H9 (cell line): ENCODE measurements around the gene NKAIN2. TPM values are rescaled to one million over a fixed set of nuclear protein-coding genes. Genes with fewer than 3 reads are reported as not detected.

ENCODE experiments used
- DNase-seq: peaks from one replicate; pipeline ENCODE4 v3.0.0-alpha.2; 2017
- H2AFZ ChIP-seq: one replicate; pipeline ENCODE4 v1.6.1; 2013; ENCODE audit warnings: mild to moderate bottlenecking, low read length, control low read depth, moderate library complexity
- H2AK5ac ChIP-seq: 2 replicates; pipeline ENCODE4 v1.6.1; 2013; ENCODE audit warnings: low read length, control low read depth, mixed read lengths; ENCODE audit not compliant: insufficient read length
- H2BK120ac ChIP-seq: one replicate; pipeline ENCODE4 v1.6.1; 2013; ENCODE audit warnings: low read depth, mild to moderate bottlenecking, low read length, control low read depth, inconsistent platforms; ENCODE audit not compliant: poor library complexity, severe bottlenecking
- H2BK12ac ChIP-seq: 2 replicates; pipeline ENCODE4 v1.6.1; 2013; ENCODE audit warnings: low read length, control low read depth, mixed read lengths, low read depth; ENCODE audit not compliant: insufficient read length
- H2BK15ac ChIP-seq: 2 replicates; pipeline ENCODE4 v1.6.1; 2013; ENCODE audit warnings: low read depth, low read length, control low read depth
- H2BK20ac ChIP-seq: one replicate; pipeline ENCODE4 v1.6.1; 2013; ENCODE audit warnings: low read depth, mild to moderate bottlenecking, low read length, control low read depth, inconsistent platforms; ENCODE audit not compliant: poor library complexity, severe bottlenecking
- H2BK5ac ChIP-seq: 2 replicates; pipeline ENCODE4 v1.6.1; 2013; ENCODE audit warnings: low read length, control low read depth, mixed read lengths; ENCODE audit not compliant: insufficient read length
- H3K14ac ChIP-seq: 2 replicates; pipeline ENCODE4 v1.6.1; 2013; ENCODE audit warnings: low read length, control low read depth; ENCODE audit not compliant: insufficient read depth
- H3K18ac ChIP-seq: 2 replicates; pipeline ENCODE4 v1.6.1; 2013; ENCODE audit warnings: low read depth, mild to moderate bottlenecking, mixed read lengths, low read length, control low read depth; ENCODE audit not compliant: insufficient read length
- H3K23ac ChIP-seq: 2 replicates; pipeline ENCODE4 v1.6.1; 2013; ENCODE audit warnings: low read length, control low read depth, mixed read lengths, low read depth; ENCODE audit not compliant: insufficient read length
- H3K23me2 ChIP-seq: 2 replicates; pipeline ENCODE4 v1.6.1; 2013; ENCODE audit warnings: low read depth, mild to moderate bottlenecking, mixed read lengths, low read length, control low read depth; ENCODE audit not compliant: insufficient read length, poor library complexity, severe bottlenecking
- H3K27ac ChIP-seq: 2 replicates; pipeline ENCODE4 v1.5.1; 2013; ENCODE audit warnings: low read length, control low read depth, mixed read lengths, low read depth; ENCODE audit not compliant: insufficient read length
- H3K27me3 ChIP-seq: 2 replicates; pipeline ENCODE4 v1.6.1; 2013; ENCODE audit warnings: low read length, control low read depth, inconsistent platforms; ENCODE audit not compliant: insufficient read depth
- H3K4ac ChIP-seq: 2 replicates; pipeline ENCODE4 v1.6.1; 2013; ENCODE audit warnings: low read depth, mild to moderate bottlenecking, control low read depth, inconsistent platforms, low read length, moderate library complexity
- H3K4me1 ChIP-seq: 2 replicates; pipeline ENCODE4 v1.6.1; 2013; ENCODE audit warnings: low read length, control low read depth, inconsistent platforms; ENCODE audit not compliant: insufficient read depth
- H3K4me2 ChIP-seq: 2 replicates; pipeline ENCODE4 v1.6.1; 2013; ENCODE audit warnings: low read length, control low read depth, mixed read lengths; ENCODE audit not compliant: insufficient read length, insufficient read depth
- H3K56ac ChIP-seq: 2 replicates; pipeline ENCODE4 v1.6.1; 2013; ENCODE audit warnings: low read depth, mild to moderate bottlenecking, mixed read lengths, low read length, control low read depth; ENCODE audit not compliant: insufficient read length
- H3K79me1 ChIP-seq: 2 replicates; pipeline ENCODE4 v1.6.1; 2013; ENCODE audit warnings: low read depth, mild to moderate bottlenecking, moderate library complexity, low read length, control low read depth, inconsistent platforms; ENCODE audit not compliant: insufficient read depth, poor library complexity, severe bottlenecking
- H3K79me2 ChIP-seq: 2 replicates; pipeline ENCODE4 v1.6.1; 2013; ENCODE audit warnings: low read length, control low read depth, inconsistent platforms; ENCODE audit not compliant: insufficient read depth
- H3K9ac ChIP-seq: 2 replicates; pipeline ENCODE4 v1.6.1; 2013; ENCODE audit warnings: low read length, control low read depth, mixed read lengths; ENCODE audit not compliant: insufficient read length; ENCODE audit errors: extremely low read depth
- H3K9me3 ChIP-seq: one replicate; pipeline ENCODE4 v1.6.1; 2013; ENCODE audit warnings: low read depth, low read length, inconsistent platforms; ENCODE audit not compliant: control insufficient read depth
- H3T11ph ChIP-seq: one replicate; pipeline ENCODE4 v1.6.1; 2013; ENCODE audit warnings: mild to moderate bottlenecking, low read length, control low read depth, inconsistent platforms
- H4K20me1 ChIP-seq: one replicate; pipeline ENCODE4 v1.6.1; 2013; ENCODE audit not compliant: control insufficient read depth, insufficient read length, insufficient read depth
- H4K5ac ChIP-seq: 2 replicates; pipeline ENCODE4 v1.6.1; 2013; ENCODE audit warnings: low read depth, mild to moderate bottlenecking, mixed read lengths, low read length, control low read depth; ENCODE audit not compliant: insufficient read length
- H4K8ac ChIP-seq: replicated peaks from 2 replicates; pipeline ENCODE4 v1.6.1; 2013; ENCODE audit warnings: low read length, control low read depth, mixed read lengths, low read depth; ENCODE audit not compliant: insufficient read length
- H4K91ac ChIP-seq: 2 replicates; pipeline ENCODE4 v1.6.1; 2013; ENCODE audit warnings: low read depth, mild to moderate bottlenecking, moderate library complexity, mixed read lengths, low read length, control low read depth; ENCODE audit not compliant: insufficient read length
- H3K27ac Mint-ChIP-seq, 3 experiments: 2 replicates in 2 of 3; 3 replicates in 1 of 3; pipeline ENCODE4 v1.8.0; 2020 to 2021; ENCODE audit warnings: mixed read lengths in 3 of 3, mild to moderate bottlenecking in 1 of 3, moderate library complexity in 1 of 3
- H3K27me3 Mint-ChIP-seq: 2 replicates; pipeline ENCODE4 v1.8.0; 2021; ENCODE audit warnings: low read depth, mild to moderate bottlenecking, moderate library complexity, mixed read lengths
- H3K36me3 Mint-ChIP-seq, 3 experiments: 2 replicates in 2 of 3; 3 replicates in 1 of 3; pipeline ENCODE4 v1.8.0; 2020 to 2021; ENCODE audit warnings: low read depth in 3 of 3, mixed read lengths in 3 of 3; ENCODE audit not compliant: insufficient read depth in 1 of 3
- H3K4me1 Mint-ChIP-seq, 2 experiments: 2 replicates each; pipeline ENCODE4 v1.8.0; 2020; ENCODE audit warnings: mixed read lengths in 2 of 2
- H3K4me3 Mint-ChIP-seq, 2 experiments: 2 replicates in 1 of 2; 3 replicates in 1 of 2; pipeline ENCODE4 v1.8.0; 2020 to 2021; ENCODE audit warnings: mild to moderate bottlenecking in 2 of 2, mixed read lengths in 2 of 2, moderate library complexity in 1 of 2
- H3K9me3 Mint-ChIP-seq, 2 experiments: 2 replicates in 1 of 2; 3 replicates in 1 of 2; pipeline ENCODE4 v1.8.0; 2020; ENCODE audit warnings: mild to moderate bottlenecking in 2 of 2, mixed read lengths in 2 of 2, moderate library complexity in 1 of 2
- CTCF ChIP-seq: fragments of 200-600 bp; sonication (generic); conservative IDR thresholded peaks from 3 replicates; pipeline ENCODE4 v1.8.0; 2021; ENCODE audit warnings: antibody characterized with exemption, mild to moderate bottlenecking
- WGBS: extraction: QIAGEN DNeasy Blood & Tissue Kit; methylation state at CpG from one replicate; pipeline ENCODE4 v1.1.7; 2013; ENCODE audit warnings: missing lambda C conversion rate, low lambda C conversion rate, mixed read lengths; ENCODE audit not compliant: insufficient read length; ENCODE audit errors: extremely low coverage; 5-methylcytosine and 5-hydroxymethylcytosine counted together
- total RNA-seq: library from RNA; stranded (reverse); gene quantifications from 2 replicates; pipeline ENCODE4 v1.2.1, GENCODE V29; 2021

NKAIN2 gene
- total RNA-seq, 1 experiment from 2014 or later: 0.17 TPM

GRCh38 chr6:124522335-124522734, 718.7 kb downstream of the NKAIN2 start:
- H3K9me3 ChIP-seq: no peaks in the 10 kb centered on the region
- no peak overlapping the region for H3K18ac ChIP-seq
- Mint-ChIP-seq H3K27me3 (no peaks in the 10 kb centered on the region), H3K4me1 (peaks cover 2 to 5% of the 10 kb centered on the region in 2 experiments), H3K36me3 (no peaks in the 10 kb centered on the region), H3K9me3 (no peaks in the 10 kb centered on the region), H3K4me3 (no peak overlapping the region), H3K27ac (no peak overlapping the region)
- H4K20me1 ChIP-seq: no peaks in the 10 kb centered on the region
- H4K5ac ChIP-seq: no peak overlapping the region
- no peak for TF ChIP-seq CTCF
- H4K91ac ChIP-seq: no peak overlapping the region
- no peak overlapping the region for H3K27ac ChIP-seq
- no peaks in the 10 kb centered on the region for H3K4me1 ChIP-seq
- H3K14ac ChIP-seq: no peak overlapping the region
- H2BK15ac ChIP-seq: no peak overlapping the region
- H3K56ac ChIP-seq: no peak overlapping the region
- H3K27me3 ChIP-seq: no peaks in the 10 kb centered on the region
- no peak overlapping the region for H3K23ac ChIP-seq
- H3K4me2 ChIP-seq: no peak overlapping the region
- no peak overlapping the region for H4K8ac ChIP-seq
- H2BK120ac ChIP-seq: no peak overlapping the region
- no peak for DNase-seq
- H3K4ac ChIP-seq: no peak overlapping the region
- H3K79me2 ChIP-seq: no peaks in the 10 kb centered on the region
- H3K79me1 ChIP-seq: no peaks in the 10 kb centered on the region
- H2BK5ac ChIP-seq: no peak overlapping the region
- H2AFZ ChIP-seq: no peak overlapping the region
- no peak overlapping the region for H2BK12ac ChIP-seq
- no peak overlapping the region for H2BK20ac ChIP-seq
- WGBS: no CpG with 5 or more reads among the region's 4 CpGs
- H3T11ph ChIP-seq: no peak overlapping the region
- no peak overlapping the region for H3K9ac ChIP-seq
- no peak overlapping the region for H2AK5ac ChIP-seq
- no peaks in the 10 kb centered on the region for H3K23me2 ChIP-seq
